Measurements from ENCODE around the gene P2RX6.
A peak's percentile ranks its signal among the peaks of the same experiment; 100 is the strongest.
"Not testable (repeated sequence)": the region's sequence is repeated elsewhere in the genome, so short reads cannot be mapped to it uniquely, and the experiment has no call there.

P2RX6 gene

GRCh38 chr22:20994128-20994901 lies 20.6 kb upstream of the P2RX6 start:
- no peak for DNase-seq (ENCODE audit: low spot score)

GRCh38 chr22:20994902-20995241 lies 20.1 kb upstream of the P2RX6 start:
- no peak for DNase-seq (ENCODE audit: low spot score)

GRCh38 chr22:20995329-20996030 lies 19.5 kb upstream of the P2RX6 start:
- DNase-seq (ENCODE audit: low spot score) = no peak

GRCh38 chr22:20996031-20996410 lies 18.9 kb upstream of the P2RX6 start:
- DNase-seq (ENCODE audit: low spot score) = no peak

- no peak for DNase-seq (ENCODE audit: low spot score)
These were observed 18.1 kb upstream of the P2RX6 start for GRCh38 chr22:20996598-20997535.

- no peak for DNase-seq (ENCODE audit: low spot score)
These were observed 17.3 kb upstream of the P2RX6 start for GRCh38 chr22:20997536-20998257.

- DNase-seq (ENCODE audit: low spot score) = no peak
These were observed 16.3 kb upstream of the P2RX6 start for GRCh38 chr22:20998411-20999336.

- no peak for DNase-seq (ENCODE audit: low spot score)
These were observed 15.4 kb upstream of the P2RX6 start for GRCh38 chr22:20999350-21000206.

GRCh38 chr22:21000207-21000986 lies 14.6 kb upstream of the P2RX6 start:
- no peak for DNase-seq (ENCODE audit: low spot score)

- DNase-seq (ENCODE audit: low spot score) = no peak
These were observed 13.9 kb upstream of the P2RX6 start for GRCh38 chr22:21000987-21001600.

- peak; percentile 96 for DNase-seq (ENCODE audit: low spot score)
These were observed 13.2 kb upstream of the P2RX6 start, which contains the start of gene THAP7 for GRCh38 chr22:21001601-21002325. Gene THAP7, minus strand, starts transcription at chr22:21002118. Its CDS starts 207 bp downstream, at chr22:21001911.

GRCh38 chr22:21003782-21004181 lies 11.2 kb upstream of the P2RX6 start:
- DNase-seq (ENCODE audit: low spot score) = no peak

- not testable (repeated sequence) for DNase-seq (ENCODE audit: low spot score)
These were observed 5.8 kb upstream of the P2RX6 start for GRCh38 chr22:21009208-21009607.

GRCh38 chr22:21009638-21010425 lies 5.1 kb upstream of the P2RX6 start:
- DNase-seq (ENCODE audit: low spot score) = no peak

GRCh38 chr22:21010426-21011113 lies 4.4 kb upstream of the P2RX6 start:
- DNase-seq (ENCODE audit: low spot score) = no peak

All from putamen (tissue), 1 donor.